Type B pancreatic cell (in vitro differentiated cells): ENCODE data around the gene TMED10. TPM values are rescaled to one million over a fixed set of nuclear protein-coding genes. Genes with fewer than 3 reads are reported as not detected.
A peak's percentile ranks its signal among the peaks of the same experiment; 100 is the strongest.
"Not testable (repeated sequence)": the region's sequence is repeated elsewhere in the genome, so short reads cannot be mapped to it uniquely, and the experiment has no call there.

Source experiments
- DNase-seq: peaks from one replicate; pipeline ENCODE4 v3.0.0; 2021; ENCODE audit warnings: mixed read lengths; ENCODE audit not compliant: unreplicated experiment; ENCODE audit errors: extremely low spot score
- H3K27ac Mint-ChIP-seq: 2 replicates; pipeline ENCODE4 v1.8.0; 2021; ENCODE audit warnings: mild to moderate bottlenecking, mixed read lengths
- H3K27me3 Mint-ChIP-seq: 2 replicates; pipeline ENCODE4 v1.8.0; 2021; ENCODE audit warnings: mixed read lengths
- H3K36me3 Mint-ChIP-seq: 2 replicates; pipeline ENCODE4 v1.8.0; 2021; ENCODE audit warnings: mixed read lengths
- H3K4me1 Mint-ChIP-seq: one replicate; pipeline ENCODE4 v1.8.0; 2021; ENCODE audit warnings: mixed read lengths; ENCODE audit not compliant: unreplicated experiment
- H3K4me3 Mint-ChIP-seq: 2 replicates; pipeline ENCODE4 v1.8.0; 2021; ENCODE audit warnings: mild to moderate bottlenecking, mixed read lengths
- H3K9me3 Mint-ChIP-seq: 2 replicates; pipeline ENCODE4 v1.8.0; 2021; ENCODE audit warnings: mixed read lengths
- total RNA-seq: library from RNA; stranded (reverse); gene quantifications from 2 replicates; pipeline ENCODE4 v1.2.1, GENCODE V29; 2021; ENCODE audit warnings: low replicate concordance
- TF ChIP-seq, protein P1 (sequence below): fragments of 200-600 bp; sonication (generic); conservative IDR thresholded peaks from 2 replicates; pipeline ENCODE4 v1.5.0; 2021; ENCODE audit warnings: antibody characterized with exemption, mild to moderate bottlenecking

The TMED10 gene
- total RNA-seq, 1 donor from 2014 or later: 273 TPM

DNA sequence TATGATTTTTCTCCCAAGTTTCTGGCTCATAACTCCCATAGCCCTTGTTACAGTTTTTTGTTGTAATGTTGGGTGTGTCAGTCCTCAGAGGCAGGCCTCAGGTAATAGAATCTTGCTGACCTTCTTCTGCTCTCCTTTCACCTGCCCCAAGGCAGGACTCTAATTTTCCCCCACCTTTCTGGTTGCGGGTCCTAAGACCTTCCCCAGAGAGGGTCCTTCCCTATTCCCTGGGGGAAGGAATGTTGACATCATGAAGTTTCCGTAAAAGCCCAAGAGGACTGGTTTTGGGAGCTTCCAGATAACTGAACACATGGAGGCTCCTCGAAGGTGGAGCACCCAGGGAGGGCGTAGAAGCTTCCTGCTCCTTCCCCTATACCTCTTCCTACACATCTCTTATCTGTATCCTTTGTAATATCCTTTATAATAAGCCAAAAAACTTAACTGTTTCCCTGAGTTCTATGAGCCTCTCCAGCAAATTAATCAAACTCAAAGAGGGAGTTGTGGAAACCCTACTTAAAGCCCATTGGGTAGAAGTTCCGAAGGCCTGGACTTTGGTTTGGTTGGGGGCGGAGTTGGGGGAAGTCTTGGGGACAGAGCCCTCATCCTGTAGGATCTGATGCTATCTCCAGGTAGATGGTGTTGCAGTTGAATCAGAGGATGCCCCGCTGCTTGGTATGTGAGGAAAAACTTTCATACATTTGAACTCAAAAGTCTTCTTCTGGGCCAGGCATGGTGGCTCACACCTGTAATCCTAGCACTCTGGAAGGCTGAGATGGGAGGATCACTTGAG, 9.0 kb upstream of the TMED10 start:
- peaks cover 5% of the 10 kb centered on the region for H3K4me1 Mint-ChIP-seq

GRCh38 chr14:75184492-75184891, 8.1 kb upstream of the TMED10 start:
- peak overlapping the region; percentile 29 for H3K27ac Mint-ChIP-seq
- H3K36me3 Mint-ChIP-seq: no peaks in the 10 kb centered on the region
- H3K4me3 Mint-ChIP-seq: no peak overlapping the region
- peaks cover 13% of the 10 kb centered on the region for H3K27me3 Mint-ChIP-seq
- peaks cover 5% of the 10 kb centered on the region for H3K4me1 Mint-ChIP-seq
- TF ChIP-seq, protein P1, sequence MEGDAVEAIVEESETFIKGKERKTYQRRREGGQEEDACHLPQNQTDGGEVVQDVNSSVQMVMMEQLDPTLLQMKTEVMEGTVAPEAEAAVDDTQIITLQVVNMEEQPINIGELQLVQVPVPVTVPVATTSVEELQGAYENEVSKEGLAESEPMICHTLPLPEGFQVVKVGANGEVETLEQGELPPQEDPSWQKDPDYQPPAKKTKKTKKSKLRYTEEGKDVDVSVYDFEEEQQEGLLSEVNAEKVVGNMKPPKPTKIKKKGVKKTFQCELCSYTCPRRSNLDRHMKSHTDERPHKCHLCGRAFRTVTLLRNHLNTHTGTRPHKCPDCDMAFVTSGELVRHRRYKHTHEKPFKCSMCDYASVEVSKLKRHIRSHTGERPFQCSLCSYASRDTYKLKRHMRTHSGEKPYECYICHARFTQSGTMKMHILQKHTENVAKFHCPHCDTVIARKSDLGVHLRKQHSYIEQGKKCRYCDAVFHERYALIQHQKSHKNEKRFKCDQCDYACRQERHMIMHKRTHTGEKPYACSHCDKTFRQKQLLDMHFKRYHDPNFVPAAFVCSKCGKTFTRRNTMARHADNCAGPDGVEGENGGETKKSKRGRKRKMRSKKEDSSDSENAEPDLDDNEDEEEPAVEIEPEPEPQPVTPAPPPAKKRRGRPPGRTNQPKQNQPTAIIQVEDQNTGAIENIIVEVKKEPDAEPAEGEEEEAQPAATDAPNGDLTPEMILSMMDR: no peak
- no peak for DNase-seq
- no peaks in the 10 kb centered on the region for H3K9me3 Mint-ChIP-seq

More for the DNA sequence above, 9.0 kb upstream of the TMED10 start:
- no peak for DNase-seq
- Mint-ChIP-seq H3K36me3 (no peaks in the 10 kb centered on the region), H3K9me3 (no peaks in the 10 kb centered on the region), H3K27me3 (peaks cover 16% of the 10 kb centered on the region), H3K27ac (no peak overlapping the region), H3K4me3 (no peak overlapping the region)
- TF ChIP-seq, protein P1: no peak

- peaks cover 5% of the 10 kb centered on the region for H3K4me1 Mint-ChIP-seq
- peaks cover 10% of the 10 kb centered on the region for H3K27me3 Mint-ChIP-seq
- H3K4me3 Mint-ChIP-seq: no peak overlapping the region
- no peaks in the 10 kb centered on the region for H3K36me3 Mint-ChIP-seq
- no peak for DNase-seq
- TF ChIP-seq, protein P1: no peak
- H3K9me3 Mint-ChIP-seq: no peaks in the 10 kb centered on the region
- peak overlapping the region; percentile 29 for H3K27ac Mint-ChIP-seq
Measured at GRCh38 chr14:75184039-75184438, 7.6 kb upstream of the TMED10 start.

DNA sequence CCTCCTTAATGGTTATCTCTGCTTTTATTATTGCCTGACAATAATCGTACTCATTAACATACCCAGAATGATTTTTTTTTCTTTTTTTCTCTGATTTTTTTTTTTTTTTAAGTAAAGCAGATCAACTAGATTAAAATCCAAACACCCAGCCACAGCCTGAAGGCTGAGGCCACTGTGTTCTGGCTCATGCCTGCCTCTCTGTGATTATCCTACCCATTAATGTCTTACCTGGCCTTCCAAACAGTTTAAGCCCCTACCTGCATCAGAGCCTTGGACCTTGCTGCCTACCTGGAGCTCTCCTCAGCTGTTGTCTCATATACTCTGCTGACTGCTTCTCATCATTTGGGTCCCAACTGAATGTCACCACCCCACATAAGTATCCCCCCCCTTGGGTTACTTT, 6.8 kb upstream of the TMED10 start:
- peaks cover 5% of the 10 kb centered on the region for H3K4me1 Mint-ChIP-seq
- no peak for DNase-seq
- H3K27ac Mint-ChIP-seq: peak overlapping the region; percentile 22
- H3K27me3 Mint-ChIP-seq: peaks cover 8% of the 10 kb centered on the region
- H3K4me3 Mint-ChIP-seq: peak overlapping the region; percentile 6
- TF ChIP-seq, protein P1: no peak
- H3K36me3 Mint-ChIP-seq: no peaks in the 10 kb centered on the region
- H3K9me3 Mint-ChIP-seq: no peaks in the 10 kb centered on the region

DNA sequence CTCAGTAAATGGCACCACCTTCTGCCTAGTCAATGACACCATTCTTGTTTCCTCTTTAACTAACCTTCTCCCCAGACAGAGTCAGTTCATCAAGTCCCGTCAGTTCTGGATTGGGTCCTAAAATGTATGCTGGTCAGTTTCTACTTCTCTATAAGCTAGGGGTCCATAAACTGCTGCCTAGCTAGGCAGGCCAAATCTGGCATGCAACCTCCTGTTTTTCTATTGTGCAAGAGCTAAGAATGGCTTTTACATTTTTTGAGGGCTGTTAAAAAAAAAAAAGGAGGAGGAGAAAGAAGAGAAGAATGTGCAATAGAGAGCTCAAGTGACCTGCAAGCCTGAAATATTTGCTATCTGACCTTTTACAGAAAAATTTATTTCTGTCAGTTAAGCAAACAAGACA, 6.4 kb upstream of the TMED10 start:
- Mint-ChIP-seq H3K27ac (peak overlapping the region; percentile 22), H3K4me3 (peak overlapping the region; percentile 6), H3K36me3 (no peaks in the 10 kb centered on the region), H3K4me1 (peaks cover 5% of the 10 kb centered on the region), H3K9me3 (no peaks in the 10 kb centered on the region), H3K27me3 (peaks cover 7% of the 10 kb centered on the region)
- no peak for DNase-seq
- TF ChIP-seq, protein P1: no peak

DNA sequence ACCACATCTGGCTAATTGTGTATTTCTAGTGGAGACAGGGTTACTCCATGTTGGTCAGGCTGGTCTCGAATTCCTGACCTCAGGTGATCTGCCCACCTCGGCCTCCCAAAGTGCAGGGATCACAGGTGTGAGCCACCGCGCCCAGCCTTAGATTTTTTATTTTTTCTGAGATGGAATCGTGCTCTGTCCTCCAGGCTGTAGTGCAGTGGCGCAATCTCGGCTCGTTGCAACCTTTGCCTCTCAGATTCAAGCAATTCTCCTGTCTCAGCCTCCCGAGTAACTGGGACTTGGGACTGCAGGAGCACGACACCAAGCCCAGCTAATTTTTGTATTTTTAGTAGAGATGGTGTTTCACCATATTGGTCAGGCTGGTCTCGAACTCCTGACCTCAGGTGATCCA, 5.8 kb upstream of the TMED10 start:
- not testable (repeated sequence) for H3K27me3 Mint-ChIP-seq

More for the DNA sequence above, 5.8 kb upstream of the TMED10 start:
- H3K27ac Mint-ChIP-seq: peak overlapping the region; percentile 22
- not testable (repeated sequence) for H3K4me3 Mint-ChIP-seq, H3K9me3 Mint-ChIP-seq, H3K4me1 Mint-ChIP-seq, DNase-seq, H3K36me3 Mint-ChIP-seq
